Activated CD8-positive, alpha-beta memory T cell treated with anti-CD3 and anti-CD28 coated beads, Interleukin-2, amount 50 U/mL, for 4 hours (primary cell): Measurements from ENCODE around the gene CYP2A13.
"Not testable (repeated sequence)": the region's sequence is repeated elsewhere in the genome, so short reads cannot be mapped to it uniquely, and the experiment has no call there.

Experiments
- DNase-seq: peaks from one replicate; pipeline ENCODE4 v3.0.0-alpha.2; 2020

CYP2A13 gene

DNA sequence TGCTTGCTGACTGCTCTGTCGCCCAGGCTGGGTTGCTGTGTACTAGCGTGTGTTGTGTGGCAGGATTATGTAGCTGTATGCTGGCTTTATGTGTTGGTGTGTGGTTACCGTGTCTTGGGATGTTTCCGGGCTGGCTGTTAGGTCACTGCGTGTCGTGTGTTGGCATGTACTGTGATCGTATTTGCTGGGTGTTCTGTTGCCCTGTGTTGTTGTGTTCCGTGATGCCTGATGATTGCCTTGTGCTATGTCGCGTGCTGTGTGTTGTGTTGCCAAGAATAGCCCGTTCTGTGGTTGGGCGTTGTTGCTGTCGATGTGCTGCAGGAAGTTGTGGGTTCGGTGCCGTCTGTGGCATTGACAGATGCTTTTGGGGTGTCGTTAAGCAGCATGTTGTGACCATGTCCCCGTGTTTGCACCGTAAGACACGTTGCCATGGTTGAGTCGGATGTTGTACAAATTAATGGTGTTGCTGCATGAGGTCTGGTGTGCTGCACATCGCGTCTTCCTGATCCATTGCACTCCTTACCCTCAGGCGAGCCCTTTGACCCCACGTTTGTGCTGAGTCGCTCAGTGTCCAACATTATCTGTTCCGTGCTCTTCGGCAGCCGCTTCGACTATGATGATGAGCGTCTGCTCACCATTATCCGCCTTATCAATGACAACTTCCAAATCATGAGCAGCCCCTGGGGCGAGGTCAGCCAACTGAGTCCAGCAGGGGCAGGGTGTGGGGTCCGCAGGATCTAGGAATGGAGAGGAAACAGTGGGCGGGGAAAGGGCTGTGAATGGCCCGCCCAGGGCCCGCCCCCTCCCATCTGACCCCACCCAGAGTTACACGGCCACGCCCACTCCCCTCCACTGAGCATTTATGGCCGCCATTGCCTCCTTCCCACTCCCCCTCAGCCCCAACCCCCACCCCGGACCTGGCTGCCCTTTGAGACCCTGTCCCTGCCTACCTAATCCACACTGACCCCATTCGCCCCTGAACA lies 33.0 kb downstream of the CYP2A13 start:
- peak; percentile 32 for DNase-seq

GRCh38 chr19:41122846-41123245 lies 34.6 kb downstream of the CYP2A13 start:
- DNase-seq: not testable (repeated sequence)

DNA sequence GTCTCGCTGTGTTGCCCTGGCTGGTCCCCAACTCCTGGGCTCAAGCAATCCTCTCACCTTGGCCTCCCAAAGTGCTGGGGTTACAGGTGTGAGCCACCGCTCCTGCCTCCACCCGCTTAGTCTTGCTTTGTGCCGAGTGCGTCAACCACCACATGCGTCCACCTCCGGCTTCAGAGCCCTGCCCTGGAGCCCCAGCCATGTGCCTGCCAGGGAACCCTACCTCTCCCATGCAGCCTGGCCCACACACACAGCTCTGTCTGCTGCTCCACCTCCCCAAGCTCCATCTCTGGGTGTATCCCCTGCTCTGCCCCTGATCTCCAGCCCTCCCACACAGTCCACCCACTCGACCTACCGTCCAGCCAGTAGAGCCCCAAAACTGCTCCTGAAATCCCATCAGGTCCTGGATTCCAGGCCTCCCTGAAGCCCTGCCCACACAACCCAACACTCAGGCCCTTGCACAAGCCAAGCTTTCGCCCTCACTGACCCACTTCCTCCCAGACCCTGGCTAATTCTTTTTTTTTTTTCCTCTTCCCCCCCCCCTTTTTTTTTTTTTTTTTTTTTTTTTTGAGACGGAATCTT lies 35.6 kb downstream of the CYP2A13 start:
- DNase-seq: no peak

DNA sequence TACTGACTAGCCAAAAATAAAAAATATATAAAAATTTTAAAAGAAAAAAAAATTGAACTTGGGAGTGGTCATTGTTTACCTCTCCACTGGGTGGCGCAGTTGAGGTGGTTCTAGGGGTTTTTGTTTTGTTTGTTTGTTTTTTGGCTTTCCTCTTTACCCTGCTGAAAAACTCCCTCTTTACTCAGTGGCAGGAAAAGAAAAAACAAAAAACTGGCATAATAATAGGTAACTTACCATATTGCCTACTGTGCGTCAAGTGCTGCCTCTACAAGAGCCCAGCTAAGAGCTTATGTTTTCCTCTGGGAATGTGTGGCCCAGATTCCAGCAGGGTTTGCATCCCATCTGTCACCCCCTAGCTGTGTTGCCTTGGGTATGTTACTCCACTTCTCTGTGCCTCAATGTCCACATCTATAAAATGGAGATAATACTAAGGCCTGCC lies 38.5 kb downstream of the CYP2A13 start:
- peak; percentile 39 for DNase-seq

DNA sequence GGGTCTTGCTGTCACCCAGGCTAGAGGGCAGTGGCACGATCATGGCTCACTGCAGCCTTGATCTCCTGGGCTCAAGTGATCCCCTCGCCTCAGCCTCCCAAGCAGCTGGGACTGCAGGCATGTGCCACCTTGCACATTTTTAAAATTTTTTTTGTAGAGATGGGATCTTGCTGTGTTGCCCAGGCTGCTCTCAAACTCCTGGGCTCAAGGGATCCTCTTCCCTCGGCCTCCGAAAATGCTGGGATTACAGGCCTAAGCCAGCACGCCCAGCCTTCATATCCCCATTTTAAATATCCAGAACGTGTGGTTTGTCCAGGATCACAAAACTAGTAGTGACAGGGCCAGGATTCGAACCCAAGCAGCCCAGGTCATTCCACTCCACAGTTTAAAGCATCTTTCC lies 39.1 kb downstream of the CYP2A13 start:
- DNase-seq: not testable (repeated sequence)

DNA sequence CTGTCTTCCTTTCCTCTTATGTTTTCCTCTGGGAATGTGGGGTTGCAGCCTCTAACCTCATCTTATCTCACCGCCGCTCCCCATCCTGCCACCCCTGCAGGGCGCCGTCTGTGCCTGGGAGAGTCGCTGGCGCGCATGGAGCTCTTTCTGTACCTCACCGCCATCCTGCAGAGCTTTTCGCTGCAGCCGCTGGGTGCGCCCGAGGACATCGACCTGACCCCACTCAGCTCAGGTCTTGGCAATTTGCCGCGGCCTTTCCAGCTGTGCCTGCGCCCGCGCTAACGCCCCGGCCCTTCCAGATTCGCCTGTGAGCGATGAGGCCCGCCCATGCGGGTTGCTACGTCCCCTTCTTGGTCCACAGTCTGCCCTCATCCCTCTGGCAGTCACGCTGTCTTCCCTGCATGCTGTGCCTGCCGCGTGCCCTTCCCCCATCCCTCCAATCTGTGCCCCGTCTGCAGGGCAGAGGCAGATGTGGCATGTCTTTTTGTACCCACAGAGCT lies 39.6 kb downstream of the CYP2A13 start:
- DNase-seq: peak; percentile 69

DNA sequence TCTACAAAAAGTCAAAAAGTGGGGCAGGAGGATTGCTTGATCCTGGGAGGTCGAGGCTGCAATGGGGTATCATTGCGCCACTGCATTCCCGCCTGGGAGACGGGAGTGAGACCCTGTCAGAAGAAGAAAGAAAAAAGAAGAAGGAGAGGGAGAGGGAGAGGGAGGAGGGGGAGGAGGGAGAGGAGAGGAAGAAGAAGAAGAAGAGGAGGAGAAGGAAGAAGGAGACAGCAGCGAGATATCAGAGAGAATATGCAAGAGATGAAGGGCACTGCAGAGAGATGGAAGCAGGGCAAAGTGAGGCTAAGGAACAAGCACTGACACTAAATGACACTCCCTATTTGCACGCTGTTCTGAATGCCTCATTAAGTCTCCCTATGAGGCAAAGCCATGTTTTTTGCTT lies 40.4 kb downstream of the CYP2A13 start:
- DNase-seq: no peak

DNA sequence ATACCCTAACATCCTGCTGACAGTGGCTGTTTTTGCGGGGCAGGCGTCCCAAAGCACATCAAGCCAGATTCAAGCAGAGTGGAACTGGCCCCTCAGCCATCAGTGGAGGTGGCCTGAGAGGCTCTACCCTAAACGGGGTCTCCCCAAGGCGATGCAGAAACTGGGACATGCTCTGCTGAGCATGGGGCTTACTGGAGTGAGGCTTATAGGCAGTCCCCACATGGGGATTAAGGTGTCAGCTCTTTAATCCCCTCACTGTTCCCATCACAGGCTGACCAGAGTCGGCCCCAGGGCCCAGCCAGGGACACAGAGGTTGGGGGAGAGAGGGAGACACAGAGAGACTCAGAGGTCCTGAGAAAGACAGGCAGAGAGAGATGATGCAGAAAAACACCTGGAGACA lies 42.9 kb downstream of the CYP2A13 start:
- DNase-seq: no peak

- no peak for DNase-seq
Measured at GRCh38 chr19:41133260-41133659, 45.0 kb downstream of the CYP2A13 start.

DNA sequence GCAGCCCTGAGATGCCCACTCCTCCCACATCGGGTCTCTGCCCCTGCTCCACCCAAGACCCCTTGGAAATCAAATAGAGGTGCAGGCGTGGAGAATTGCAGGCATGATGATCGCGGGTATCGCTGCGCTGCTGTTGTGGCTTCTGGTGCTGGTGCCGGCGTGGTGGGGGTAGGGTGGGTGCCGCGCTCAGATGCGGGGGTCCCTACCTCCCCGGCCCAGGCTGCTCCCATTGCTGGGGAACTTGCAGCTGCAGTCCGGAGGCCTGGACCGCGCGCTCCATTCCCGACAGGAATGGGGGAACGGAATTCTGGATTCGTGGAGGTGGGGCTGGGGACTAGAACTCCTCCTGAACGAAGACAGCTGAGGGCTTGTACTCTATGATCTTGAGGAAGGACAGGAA lies 46.4 kb downstream of the CYP2A13 start:
- no peak for DNase-seq

DNA sequence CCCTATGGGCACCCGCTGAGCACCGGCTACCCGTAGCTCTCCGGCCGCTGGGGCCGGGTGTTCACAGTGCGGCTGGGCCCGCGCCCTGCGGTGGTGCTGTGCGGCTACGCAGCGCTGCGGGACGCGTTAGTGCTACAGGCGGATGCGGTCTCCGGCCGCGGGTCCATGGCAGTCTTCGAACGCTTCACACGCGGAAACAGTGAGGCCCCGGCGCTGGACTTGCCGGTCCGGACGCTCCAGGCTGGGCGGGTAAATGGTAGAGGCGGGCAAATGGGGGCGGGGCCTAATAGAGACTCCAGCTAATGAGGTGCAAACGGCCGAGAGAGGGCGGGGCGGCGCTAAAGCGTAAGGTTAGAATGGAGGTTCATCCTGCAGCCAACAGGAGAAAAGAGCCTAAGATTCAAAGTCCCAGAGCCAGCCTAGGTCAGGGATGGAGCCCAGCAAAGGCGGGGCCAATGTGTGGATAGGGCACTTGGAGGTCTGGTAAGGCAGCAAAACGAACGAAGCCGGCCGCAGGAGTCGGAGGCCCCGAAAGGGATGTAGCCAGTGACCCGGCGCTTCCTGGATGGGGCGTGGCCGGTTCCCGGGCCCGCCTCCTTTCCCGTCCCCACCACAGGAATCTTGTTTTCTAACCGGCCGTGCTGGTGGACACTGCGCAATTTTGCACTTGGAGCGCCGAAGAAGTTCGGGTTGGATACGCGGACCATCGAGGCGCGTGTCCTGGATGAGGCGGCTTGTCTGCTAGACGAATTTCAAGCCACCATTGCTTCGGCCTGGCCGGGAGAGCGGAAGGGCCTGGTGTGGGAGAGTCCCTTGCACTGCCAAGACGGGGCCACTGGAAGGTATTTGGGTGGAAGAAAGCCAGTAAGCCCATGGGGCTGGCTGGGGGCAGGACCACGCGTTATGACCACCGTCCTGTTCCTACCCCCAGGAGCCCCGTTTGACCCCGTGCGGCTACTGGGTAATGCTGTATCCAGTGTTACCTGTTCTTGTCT lies 47.4 kb downstream of the CYP2A13 start:
- DNase-seq: not testable (repeated sequence)

- no peak for DNase-seq
Measured at GRCh38 chr19:41136636-41137455, 48.6 kb downstream of the CYP2A13 start.

DNA sequence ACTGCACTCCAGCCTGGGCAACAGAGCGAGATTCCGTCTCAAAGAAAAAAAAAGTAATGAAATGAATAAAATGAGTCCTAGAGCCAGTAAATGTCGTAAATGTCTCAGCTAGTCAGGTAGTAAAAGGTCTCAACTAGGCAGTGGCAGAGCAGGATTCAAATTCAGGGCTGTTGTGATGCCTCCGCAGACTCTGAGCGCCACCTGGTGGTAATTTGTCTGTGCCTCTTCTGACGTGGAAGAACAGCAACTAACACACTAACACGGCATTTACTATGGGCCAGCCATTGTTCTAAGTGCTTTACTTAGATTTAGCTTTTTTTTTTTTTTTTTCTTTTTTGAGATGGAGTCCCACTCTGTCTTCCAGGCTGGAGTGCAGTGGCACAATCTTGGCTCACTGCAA lies 56.2 kb downstream of the CYP2A13 start:
- peak; percentile 88 for DNase-seq
